ENCODE measurements around the gene SLC28A2. TPM values are rescaled to one million over a fixed set of nuclear protein-coding genes. Genes with fewer than 3 reads are reported as not detected.
"Not testable (repeated sequence)": the region's sequence is repeated elsewhere in the genome, so short reads cannot be mapped to it uniquely, and the experiment has no call there.

SLC28A2 gene
- total RNA-seq, 1 donor from 2014 or later: not detected

GRCh38 chr15:45231864-45232562, 20.0 kb upstream of the SLC28A2 start:
- Mint-ChIP-seq H3K36me3 (no peaks in the 10 kb centered on the region), H3K4me1 (peaks cover under 1% of the 10 kb centered on the region), H3K27ac (no peak overlapping the region), H3K27me3 (ENCODE audit: low read depth) (peaks cover 9% of the 10 kb centered on the region), H3K4me3 (no peak overlapping the region), H3K9me3 (peaks cover 23% of the 10 kb centered on the region)
- TF ChIP-seq CTCF (IDR thresholded peaks at IDR 0.05; ENCODE audit: unreplicated experiment): no peak
- DNase-seq (ENCODE audit: low spot score in 2 of 2, unreplicated experiment in 2 of 2): no peak

- Mint-ChIP-seq H3K4me3 (no peak overlapping the region), H3K27me3 (ENCODE audit: low read depth) (peaks cover 5% of the 10 kb centered on the region), H3K4me1 (peaks cover 3% of the 10 kb centered on the region), H3K27ac (no peak overlapping the region), H3K9me3 (peaks cover 44% of the 10 kb centered on the region), H3K36me3 (no peaks in the 10 kb centered on the region)
- no peak for DNase-seq (ENCODE audit: low spot score in 2 of 2, unreplicated experiment in 2 of 2)
- no peak for TF ChIP-seq CTCF (IDR thresholded peaks at IDR 0.05; ENCODE audit: unreplicated experiment)
Observed at GRCh38 chr15:45234562-45235235, 17.3 kb upstream of the SLC28A2 start.

- not testable (repeated sequence) for H3K4me3 Mint-ChIP-seq; H3K27ac Mint-ChIP-seq; H3K27me3 Mint-ChIP-seq (ENCODE audit: low read depth); H3K4me1 Mint-ChIP-seq; H3K36me3 Mint-ChIP-seq; DNase-seq (ENCODE audit: low spot score in 2 of 2, unreplicated experiment in 2 of 2)
- H3K9me3 Mint-ChIP-seq: peaks cover 59% of the 10 kb centered on the region
Observed at GRCh38 chr15:45236806-45237205, 15.2 kb upstream of the SLC28A2 start.

- TF ChIP-seq CTCF (IDR thresholded peaks at IDR 0.05; ENCODE audit: unreplicated experiment): no peak
- no peak overlapping the region for H3K27ac Mint-ChIP-seq
- no peaks in the 10 kb centered on the region for H3K4me1 Mint-ChIP-seq
- H3K27me3 Mint-ChIP-seq (ENCODE audit: low read depth): no peaks in the 10 kb centered on the region
- H3K4me3 Mint-ChIP-seq: no peak overlapping the region
- no peak for DNase-seq (ENCODE audit: low spot score in 2 of 2, unreplicated experiment in 2 of 2)
- peaks cover 71% of the 10 kb centered on the region for H3K9me3 Mint-ChIP-seq
- peaks cover 14% of the 10 kb centered on the region for H3K36me3 Mint-ChIP-seq
Observed at GRCh38 chr15:45242289-45242688, 9.7 kb upstream of the SLC28A2 start.

- TF ChIP-seq CTCF (IDR thresholded peaks at IDR 0.05; ENCODE audit: unreplicated experiment): no peak
- Mint-ChIP-seq H3K4me1 (peaks cover 3% of the 10 kb centered on the region), H3K9me3 (peaks cover 20% of the 10 kb centered on the region), H3K27me3 (ENCODE audit: low read depth) (no peaks in the 10 kb centered on the region), H3K36me3 (peaks cover 5% of the 10 kb centered on the region), H3K4me3 (no peak overlapping the region), H3K27ac (no peak overlapping the region)
- DNase-seq (ENCODE audit: low spot score in 2 of 2, unreplicated experiment in 2 of 2): no peak
Observed at GRCh38 chr15:45249125-45249780, 2.8 kb upstream of the SLC28A2 start.

GRCh38 chr15:45253330-45253729, 1.3 kb downstream of the SLC28A2 start:
- H3K27me3 Mint-ChIP-seq (ENCODE audit: low read depth): no peaks in the 10 kb centered on the region
- DNase-seq (ENCODE audit: low spot score in 2 of 2, unreplicated experiment in 2 of 2): no peak
- H3K36me3 Mint-ChIP-seq: peaks cover 1% of the 10 kb centered on the region
- no peak overlapping the region for H3K27ac Mint-ChIP-seq
- H3K9me3 Mint-ChIP-seq: peaks cover 4% of the 10 kb centered on the region
- no peak overlapping the region for H3K4me3 Mint-ChIP-seq
- H3K4me1 Mint-ChIP-seq: peaks cover 3% of the 10 kb centered on the region
- peak; percentile 53 for TF ChIP-seq CTCF (IDR thresholded peaks at IDR 0.05; ENCODE audit: unreplicated experiment)
